K562 (cell line): ENCODE results near the gene CBX2. TPM values are rescaled to one million over a fixed set of nuclear protein-coding genes. Genes with fewer than 3 reads are reported as not detected.

Source experiments
- ATAC-seq: fragments of 200-7000 bp; cut with Tn5 transposase; 3 replicates; pipeline ENCODE4 v1.9.1; 2020; ENCODE audit warnings: moderate library complexity
- BruUV-seq: library from RNA; stranded (reverse); fragments of 400-500 nt; replicated peaks from 2 replicates; lab custom pipeline; 2021; lab: Mats Ljungman, UMichigan
- CTCF ChIA-PET: fragments of 300-600 bp; formaldehyde crosslinking; extraction: SDS; loops from one replicate; lab custom pipeline; 2021; ENCODE audit warnings: low intra/inter-chr PET ratio; lab: Yijun Ruan, JAX
- POLR2A ChIA-PET: fragments of 300-600, 350-650 bp; sonication (Branson Sonifier 250); formaldehyde crosslinking; extraction: SDS; loops from one replicate; lab custom pipeline; 2021; ENCODE audit warnings: antibody characterized with exemption, inconsistent platforms; lab: Yijun Ruan, JAX
- DNase-seq, 4 experiments: peaks; one replicate each; pipeline versions ENCODE4 v3.0.0 to v3.0.0-alpha.2; 2011 to 2018; ENCODE audit warnings: low spot score in 3 of 4, mixed read lengths in 3 of 4; ENCODE audit errors: extremely low read depth in 1 of 4
- FAIRE-seq: peaks from 2 replicates; lab custom pipeline; 2011; peaks lifted over from hg19 to GRCh38; lab: Jason Lieb, UNC
- H2AFZ ChIP-seq: 2 replicates; pipeline ENCODE4 v1.6.0; 2011; ENCODE audit warnings: low read depth, low read length, control low read depth, inconsistent platforms
- H3K27ac ChIP-seq: fragments of 200-600 bp; 3 replicates; pipeline ENCODE4 v1.8.0; 2011; ENCODE audit warnings: low read depth, mild to moderate bottlenecking, control low read depth, inconsistent platforms, low read length, moderate library complexity, mixed read lengths; ENCODE audit errors: extremely low read depth
- H3K27me3 ChIP-seq, 2 experiments: fragments of 300-600 bp in 1 of 2; 2 replicates in 1 of 2; 3 replicates in 1 of 2; pipeline versions ENCODE4 v1.6.0 to v1.8.0; 2011; ENCODE audit warnings: inconsistent platforms in 2 of 2, low read length in 2 of 2, mild to moderate bottlenecking in 1 of 2, mixed read lengths in 1 of 2, moderate library complexity in 1 of 2; ENCODE audit not compliant: control insufficient read depth in 2 of 2, insufficient read depth in 2 of 2
- H3K36me3 ChIP-seq: fragments of 300-600 bp; 3 replicates; pipeline ENCODE4 v1.8.0; 2011; ENCODE audit warnings: mild to moderate bottlenecking, low read length, inconsistent platforms; ENCODE audit not compliant: control insufficient read depth, insufficient read depth
- H3K4me1 ChIP-seq, 2 experiments: fragments of 200-600 bp in 1 of 2; replicated peaks in 1 of 2; 2 replicates in 1 of 2; 3 replicates in 1 of 2; pipeline versions ENCODE4 v1.5.1 to v1.8.0; 2011; ENCODE audit warnings: inconsistent platforms in 2 of 2, low read length in 2 of 2, mild to moderate bottlenecking in 1 of 2, mixed read lengths in 1 of 2, moderate library complexity in 1 of 2; ENCODE audit not compliant: control insufficient read depth in 2 of 2, insufficient read depth in 2 of 2
- H3K4me2 ChIP-seq: 2 replicates; pipeline ENCODE4 v1.6.1; 2011; ENCODE audit warnings: low read length, control low read depth, inconsistent platforms, mixed read lengths; ENCODE audit not compliant: insufficient read depth
- H3K4me3 ChIP-seq: fragments of 200-600 bp; sonication (generic), shearing (Covaris generic); 2 replicates; pipeline ENCODE4 v1.5.1; 2016; ENCODE audit warnings: control low read depth, inconsistent platforms
- H3K79me2 ChIP-seq: fragments of 200-600 bp; 3 replicates; pipeline ENCODE4 v1.8.0; 2011; ENCODE audit warnings: low read length, inconsistent platforms; ENCODE audit not compliant: control insufficient read depth, insufficient read depth
- H3K9ac ChIP-seq, 2 experiments: 2 replicates each; pipeline versions ENCODE4 v1.6.0 to v1.6.1; 2011; ENCODE audit warnings: low read depth in 2 of 2, low read length in 2 of 2, control low read depth in 1 of 2, inconsistent platforms in 1 of 2, mild to moderate bottlenecking in 1 of 2, mixed read lengths in 1 of 2; ENCODE audit not compliant: insufficient read depth in 1 of 2
- H3K9me1 ChIP-seq: one replicate; pipeline ENCODE4 v1.6.0; 2011; ENCODE audit warnings: inconsistent platforms, mild to moderate bottlenecking, low read length, moderate library complexity; ENCODE audit not compliant: control insufficient read depth, insufficient read depth
- H3K9me3 ChIP-seq: replicated peaks from 2 replicates; pipeline ENCODE4 v1.5.1; 2011; ENCODE audit warnings: low read depth, low read length, inconsistent platforms; ENCODE audit not compliant: control insufficient read depth, insufficient read depth
- H4K20me1 ChIP-seq: replicated peaks from 2 replicates; pipeline ENCODE4 v1.6.1; 2011; ENCODE audit warnings: low read length, inconsistent platforms, mixed read lengths; ENCODE audit not compliant: control insufficient read depth, insufficient read depth
- ATF1 ChIP-seq, 2 experiments: fragments of 450-650 bp in 1 of 2; IDR thresholded peaks; 2 replicates each; pipeline ENCODE4 v1.6.1; 2016; ENCODE audit warnings: missing compliant biosample characterization in 1 of 2, missing genetic modification characterization in 1 of 2
- DNMT1 ChIP-seq: fragments of 450-650 bp; IDR thresholded peaks from 2 replicates; pipeline ENCODE4 v1.6.1; 2016; ENCODE audit warnings: antibody characterized with exemption, mild to moderate bottlenecking
- ELF1 ChIP-seq: fragments of 200-800 bp; sonication (Bioruptor generic); IDR thresholded peaks from 2 replicates; pipeline ENCODE4 v1.6.1; 2016; ENCODE audit warnings: missing genetic modification characterization, missing compliant biosample characterization
- FOXP1 ChIP-seq: sonication (generic); formaldehyde crosslinking; IDR thresholded peaks from 2 replicates; pipeline ENCODE4 v1.8.0; 2022; ENCODE audit warnings: mild to moderate bottlenecking, missing genetic modification reagents
- KDM4B ChIP-seq, 2 experiments: fragments of 450-650 bp in 1 of 2; sonication (generic) in 1 of 2; IDR thresholded peaks; 2 replicates each; pipeline ENCODE4 v1.6.1; 2016 to 2017; ENCODE audit warnings: borderline replicate concordance in 2 of 2, antibody characterized with exemption in 1 of 2, low read depth in 1 of 2, mild to moderate bottlenecking in 1 of 2
- NEUROD1 ChIP-seq: fragments of 150-350 bp; IDR thresholded peaks from 2 replicates; pipeline ENCODE4 v1.6.1; 2014; ENCODE audit warnings: borderline replicate concordance, low read length, low read depth; ENCODE audit not compliant: partially characterized antibody
- RCOR1 ChIP-seq, 2 experiments: IDR thresholded peaks; 2 replicates each; pipeline ENCODE4 v1.6.1; 2012; ENCODE audit warnings: low read depth in 2 of 2, low read length in 2 of 2, borderline replicate concordance in 1 of 2, improper control_type of control experiment in 1 of 2
- RFX1 ChIP-seq: fragments of 450-650 bp; IDR thresholded peaks from 2 replicates; pipeline ENCODE4 v1.6.1; 2016; ENCODE audit warnings: mild to moderate bottlenecking, moderate library complexity
- RFX5 ChIP-seq: IDR thresholded peaks from 2 replicates; pipeline ENCODE4 v1.6.1; 2011; ENCODE audit warnings: low read depth, mild to moderate bottlenecking, improper control_type of control experiment, low read length
- SAP30 ChIP-seq: fragments of 200-600 bp; sonication (generic); IDR thresholded peaks from 2 replicates; pipeline ENCODE4 v1.6.1; 2012; ENCODE audit warnings: borderline replicate concordance, low read depth, mild to moderate bottlenecking, moderate library complexity, low read length, control low read depth, inconsistent platforms; ENCODE audit not compliant: insufficient read depth, poor library complexity, severe bottlenecking
- TEAD1 ChIP-seq, 2 experiments: fragments of 450-650 bp in 1 of 2; sonication (generic) in 1 of 2; formaldehyde crosslinking; IDR thresholded peaks; 2 replicates each; pipeline versions ENCODE4 v1.4.0 to v1.8.0; 2020 to 2022; ENCODE audit warnings: mild to moderate bottlenecking in 2 of 2, missing genetic modification reagents in 1 of 2
- ZNF184 ChIP-seq: sonication (generic); formaldehyde crosslinking; IDR thresholded peaks from 2 replicates; pipeline ENCODE4 v1.5.0; 2020; ENCODE audit warnings: missing genetic modification reagents
- ZNF592 ChIP-seq: fragments of 450-650 bp; IDR thresholded peaks from 2 replicates; pipeline ENCODE4 v1.6.1; 2017; ENCODE audit warnings: antibody characterized with exemption, mild to moderate bottlenecking
- ZNF77 ChIP-seq: fragments of 250-450 bp; sonication (Bioruptor Pico); IDR thresholded peaks from 2 replicates; pipeline ENCODE4 v1.5.0; 2020
- WGBS: fragments of 100-300 bp; shearing (Covaris generic); methylation state at CpG from one replicate; pipeline ENCODE4 v1.1.6; 2016; ENCODE audit warnings: low coverage, mixed read lengths; ENCODE audit not compliant: insufficient coverage; ENCODE audit errors: missing lambda C conversion rate; 5-methylcytosine and 5-hydroxymethylcytosine counted together
- in situ Hi-C: fragments of 300-500 bp; cut with MboI; formaldehyde crosslinking; loops from 4 replicates; pipeline ENCODE4 v1.15.0; 2018; ENCODE audit warnings: inconsistent platforms, mixed read lengths
- intact Hi-C: fragments of 100-400 bp; cut with micrococcal nuclease; formaldehyde crosslinking; loops from 2 replicates; pipeline ENCODE4 v1.14.2; 2022
- polyA plus RNA-seq, 8 experiments: library from polyadenylated mRNA; depleted of rRNA in 4 of 8; stranded (reverse) in 5 of 8; unstranded in 3 of 8; fragments of >200 nt; fragmentation: Nextera tagmentation in 2 of 8; fragmentation: Illumina TruSeq in 1 of 8; extraction: Ambion mirVana in 2 of 8; extraction: Trizol in 1 of 8; gene quantifications; 2 replicates each; pipeline versions ENCODE4 v1.2.1 to v1.2.3, GENCODE V29; 2011 to 2014; ENCODE audit warnings: inconsistent platforms in 1 of 8, missing spikeins in 1 of 8
- total RNA-seq, 7 experiments: library from RNA; depleted of rRNA in 6 of 7; stranded (reverse); fragments of >200 nt in 6 of 7; fragmentation: Illumina TruSeq in 2 of 7; extraction: Trizol in 2 of 7; gene quantifications; 2 replicates each; pipeline versions ENCODE4 v1.2.1 to v1.2.3, GENCODE V29; 2011 to 2021; ENCODE audit warnings: low replicate concordance in 1 of 7
- TF ChIP-seq, protein P1 (sequence below): fragments of 250-450 bp; sonication (Bioruptor Pico); IDR thresholded peaks from 2 replicates; pipeline ENCODE4 v1.4.0; 2020; ENCODE audit warnings: borderline replicate concordance

The CBX2 gene
- total and polyA plus RNA-seq, 9 of the 15 experiments (the other 6 are each of a cell fraction or from before 2014, with no cell fraction given): 0.66 to 26.9 (median 13.9) TPM

- ChIA-PET CTCF (interaction anchor here (0.8 to 1.9 kb wide), 2 partner anchors 23 to 44 kb away, joined by 3 to 8 read pairs; no protein-coding TSS in a partner anchor), POLR2A (interaction anchor here (1.5 to 17.8 kb wide), 5 partner anchors 8 to 37 kb away, joined by 9 to 386 read pairs (median 10); partner anchors contain the start of gene CBX8)
- Histone ChIP-seq H3K27me3 (no peaks in the 10 kb centered on the region), H3K27ac (peak overlapping the region; percentile 99), H3K79me2 (peaks cover 78% of the 10 kb centered on the region), H3K9ac (peak overlapping the region; percentile 86 to 93), H2AFZ (peak overlapping the region; percentile 17; the same call in 1 of the 2 replicates), H3K9me3 (no peaks in the 10 kb centered on the region), H3K9me1 (peaks cover 4% of the 10 kb centered on the region), H3K4me3 (peak overlapping the region; percentile 44), H3K4me2 (peak overlapping the region; percentile 65), H4K20me1 (peaks cover 21% of the 10 kb centered on the region), H3K4me1 (peaks cover 55 to 87% of the 10 kb centered on the region in 2 experiments), H3K36me3 (peaks cover 38% of the 10 kb centered on the region; the same call in 1 of the 3 replicates)
- no TSS peak for BruUV-seq
- ATAC-seq (peak; percentile 1), FAIRE-seq (no peak), DNase-seq (peak; percentile 43 to 75 (median 48))
- intact Hi-C loops (loop anchor here (2.0 to 10.0 kb wide), 2 partner anchors 23 to 89 kb away; no protein-coding TSS in a partner anchor), in situ Hi-C loops (no loop called here)
- WGBS: 21% methylated on average over 50 of the region's 83 CpGs
- no peak for TF ChIP-seq RFX5
- no peak for TF ChIP-seq SAP30
- no peak for TF ChIP-seq FOXP1 (CRISPR knock-in tag)
- peak; percentile 56; the same call in 1 of the 2 replicates for TF ChIP-seq ZNF592
- TF ChIP-seq RFX1: no peak
- no peak for TF ChIP-seq NEUROD1
- no peak for TF ChIP-seq RCOR1 (IDR thresholded peaks at IDR 0.05; ENCODE audit: borderline replicate concordance in 1 of 2, low read depth in 2 of 2, low read length in 2 of 2)
- no peak for TF ChIP-seq TEAD1 (CRISPR knock-in tag; IDR thresholded peaks at IDR 0.05)
- no peak for TF ChIP-seq ELF1 (tag)
- TF ChIP-seq KDM4B (IDR thresholded peaks at IDR 0.05; ENCODE audit: borderline replicate concordance in 2 of 2, low read depth in 1 of 2): 0 out of 4 replicates have a peak, but pooled peaks of 1 of the 2 experiments have one; percentile 19
- no peak for TF ChIP-seq ZNF77
- no peak for TF ChIP-seq ZNF184 (CRISPR knock-in tag)
- no peak for TF ChIP-seq ATF1 (CRISPR knock-in tag; IDR thresholded peaks at IDR 0.05)
- TF ChIP-seq ATF1 (tag; IDR thresholded peaks at IDR 0.05): peak; percentile 70
- TF ChIP-seq, protein P1, sequence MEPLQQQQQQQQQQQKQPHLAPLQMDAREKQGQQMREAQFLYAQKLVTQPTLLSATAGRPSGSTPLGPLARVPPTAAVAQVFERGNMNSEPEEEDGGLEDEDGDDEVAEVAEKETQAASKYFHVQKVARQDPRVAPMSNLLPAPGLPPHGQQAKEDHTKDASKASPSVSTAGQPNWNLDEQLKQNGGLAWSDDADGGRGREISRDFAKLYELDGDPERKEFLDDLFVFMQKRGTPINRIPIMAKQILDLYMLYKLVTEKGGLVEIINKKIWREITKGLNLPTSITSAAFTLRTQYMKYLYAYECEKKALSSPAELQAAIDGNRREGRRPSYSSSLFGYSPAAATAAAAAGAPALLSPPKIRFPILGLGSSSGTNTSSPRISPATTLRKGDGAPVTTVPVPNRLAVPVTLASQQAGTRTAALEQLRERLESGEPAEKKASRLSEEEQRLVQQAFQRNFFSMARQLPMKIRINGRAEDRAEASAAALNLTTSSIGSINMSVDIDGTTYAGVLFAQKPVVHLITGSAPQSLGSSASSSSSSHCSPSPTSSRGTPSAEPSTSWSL (CRISPR knock-in tag): no peak
- TF ChIP-seq DNMT1: no peak
Measured at GRCh38 chr17:79833744-79834564, 56.0 kb downstream of the CBX2 start.
